IMR-90 (cell line): ENCODE measurements around the gene GDF15.

Source experiments
- CHD1 ChIP-seq: IDR thresholded peaks from 2 replicates; pipeline ENCODE4 v1.6.1; 2012; ENCODE audit warnings: low read depth, low read length, improper control_type of control experiment
- CTCF ChIP-seq: conservative IDR thresholded peaks from 2 replicates; pipeline ENCODE4 v1.5.1; 2012; ENCODE audit warnings: mild to moderate bottlenecking, low read depth, low read length, improper control_type of control experiment
- ELK1 ChIP-seq: fragments of 150-350 bp; IDR thresholded peaks from 2 replicates; pipeline ENCODE4 v1.6.1; 2016; ENCODE audit warnings: low read depth, mild to moderate bottlenecking, low read length, moderate library complexity, borderline replicate concordance
- MAZ ChIP-seq: IDR thresholded peaks from 2 replicates; pipeline ENCODE4 v1.6.1; 2012; ENCODE audit warnings: low read depth, mild to moderate bottlenecking, low read length, improper control_type of control experiment, moderate library complexity, borderline replicate concordance
- NFE2L2 ChIP-seq: fragments of 150-350 bp; IDR thresholded peaks from 2 replicates; pipeline ENCODE4 v1.6.1; 2016; ENCODE audit warnings: low read depth, mild to moderate bottlenecking, low read length
- POLR2A ChIP-seq: IDR thresholded peaks from 2 replicates; pipeline ENCODE4 v1.6.1; 2012; ENCODE audit warnings: mild to moderate bottlenecking, low read depth, low read length
- RAD21 ChIP-seq: IDR thresholded peaks from 2 replicates; pipeline ENCODE4 v1.6.1; 2012; ENCODE audit warnings: low read length, improper control_type of control experiment
- RCOR1 ChIP-seq: IDR thresholded peaks from 2 replicates; pipeline ENCODE4 v1.6.1; 2012; ENCODE audit warnings: mild to moderate bottlenecking, low read length, improper control_type of control experiment; ENCODE audit not compliant: insufficient replicate concordance
- RFX5 ChIP-seq: IDR thresholded peaks from 2 replicates; pipeline ENCODE4 v1.8.0; 2012; ENCODE audit warnings: low read depth, mild to moderate bottlenecking, low read length, moderate library complexity
- SMC3 ChIP-seq: fragments of 150-350 bp; IDR thresholded peaks from 2 replicates; pipeline ENCODE4 v1.6.1; 2016; ENCODE audit warnings: low read depth, mild to moderate bottlenecking, antibody characterized with exemption, low read length, moderate library complexity
- USF2 ChIP-seq: fragments of 150-350 bp; IDR thresholded peaks from 2 replicates; pipeline ENCODE4 v1.6.1; 2017; ENCODE audit warnings: mild to moderate bottlenecking, antibody characterized with exemption, low read length, low read depth

- no peak for TF ChIP-seq CHD1
- TF ChIP-seq POLR2A = no peak
- TF ChIP-seq MAZ = no peak
- TF ChIP-seq CTCF = no peak
- no peak for TF ChIP-seq ELK1
- TF ChIP-seq RFX5 = no peak
- no peak for TF ChIP-seq NFE2L2
- TF ChIP-seq RCOR1 = no peak
- TF ChIP-seq USF2 = no peak
- no peak for TF ChIP-seq RAD21
- no peak for TF ChIP-seq SMC3
Observed at GRCh38 chr19:18437491-18438330, 51.8 kb downstream of the GDF15 start, which contains the start of gene ISYNA1.
